Activated naive CD8-positive, alpha-beta T cell treated with anti-CD3 and anti-CD28 coated beads, Interleukin-2, amount 50 U/mL, for 24 hours (primary cell): Measurements from ENCODE around the gene JMJD4.
A peak's percentile ranks its signal among the peaks of the same experiment; 100 is the strongest.

ENCODE experiments used
- ATAC-seq: fragments of 150-1000 bp; cut with Tn5 transposase; one replicate; pipeline ENCODE4 v1.10.0; 2021
- DNase-seq: peaks from one replicate; pipeline ENCODE4 v3.0.0; 2021
- H3K27ac Mint-ChIP-seq: one replicate; pipeline ENCODE4 v1.8.0; 2021; ENCODE audit warnings: mild to moderate bottlenecking, mixed read lengths
- H3K27me3 Mint-ChIP-seq: one replicate; pipeline ENCODE4 v1.8.0; 2021; ENCODE audit warnings: mixed read lengths
- H3K36me3 Mint-ChIP-seq: one replicate; pipeline ENCODE4 v1.8.0; 2021; ENCODE audit warnings: low read depth, mixed read lengths
- H3K4me1 Mint-ChIP-seq: one replicate; pipeline ENCODE4 v1.8.0; 2021; ENCODE audit warnings: mixed read lengths
- H3K4me3 Mint-ChIP-seq: one replicate; pipeline ENCODE4 v1.8.0; 2021; ENCODE audit warnings: mild to moderate bottlenecking, moderate library complexity, mixed read lengths
- H3K9me3 Mint-ChIP-seq: one replicate; pipeline ENCODE4 v1.8.0; 2021; ENCODE audit warnings: mixed read lengths

JMJD4 gene

GRCh38 chr1:227748496-227749182 is 13.5 kb upstream of the JMJD4 start:
- Mint-ChIP-seq H3K4me1 (peaks cover 16% of the 10 kb centered on the region), H3K27me3 (no peaks in the 10 kb centered on the region), H3K9me3 (no peaks in the 10 kb centered on the region), H3K4me3 (no peak overlapping the region), H3K27ac (no peak overlapping the region), H3K36me3 (peaks cover 10% of the 10 kb centered on the region)
- DNase-seq (no peak), ATAC-seq (peak; percentile 60)

GRCh38 chr1:227747948-227748495 is 12.9 kb upstream of the JMJD4 start:
- H3K27me3 Mint-ChIP-seq, result no peaks in the 10 kb centered on the region
- H3K27ac Mint-ChIP-seq, result no peak overlapping the region
- H3K36me3 Mint-ChIP-seq, result peaks cover 10% of the 10 kb centered on the region
- peaks cover 19% of the 10 kb centered on the region for H3K4me1 Mint-ChIP-seq
- no peaks in the 10 kb centered on the region for H3K9me3 Mint-ChIP-seq
- no peak for ATAC-seq
- no peak overlapping the region for H3K4me3 Mint-ChIP-seq
- DNase-seq, result no peak

- Mint-ChIP-seq H3K9me3 (no peaks in the 10 kb centered on the region), H3K4me1 (peaks cover 21% of the 10 kb centered on the region), H3K27me3 (no peaks in the 10 kb centered on the region), H3K4me3 (no peak overlapping the region), H3K36me3 (peaks cover 10% of the 10 kb centered on the region), H3K27ac (no peak overlapping the region)
- ATAC-seq (no peak), DNase-seq (no peak)
Measured at GRCh38 chr1:227747382-227747781, 12.3 kb upstream of the JMJD4 start.

GRCh38 chr1:227746676-227747075 is 11.6 kb upstream of the JMJD4 start:
- ATAC-seq, result no peak
- Mint-ChIP-seq H3K9me3 (no peaks in the 10 kb centered on the region), H3K36me3 (peaks cover 9% of the 10 kb centered on the region), H3K4me1 (peaks cover 21% of the 10 kb centered on the region), H3K27ac (no peak overlapping the region), H3K27me3 (no peaks in the 10 kb centered on the region), H3K4me3 (no peak overlapping the region)
- no peak for DNase-seq

GRCh38 chr1:227745568-227746265 is 10.6 kb upstream of the JMJD4 start:
- Mint-ChIP-seq H3K27me3 (no peaks in the 10 kb centered on the region), H3K4me1 (peaks cover 21% of the 10 kb centered on the region), H3K27ac (no peak overlapping the region), H3K9me3 (no peaks in the 10 kb centered on the region), H3K4me3 (no peak overlapping the region), H3K36me3 (peaks cover 6% of the 10 kb centered on the region)
- ATAC-seq (no peak), DNase-seq (no peak)

GRCh38 chr1:227744668-227745067 is 9.6 kb upstream of the JMJD4 start:
- Mint-ChIP-seq H3K4me3 (no peak overlapping the region), H3K9me3 (no peaks in the 10 kb centered on the region), H3K4me1 (peaks cover 25% of the 10 kb centered on the region), H3K27ac (no peak overlapping the region), H3K27me3 (no peaks in the 10 kb centered on the region), H3K36me3 (peaks cover 6% of the 10 kb centered on the region)
- DNase-seq (no peak), ATAC-seq (no peak)

GRCh38 chr1:227742738-227743715 is 7.9 kb upstream of the JMJD4 start:
- ATAC-seq, result no peak
- Mint-ChIP-seq H3K27ac (no peak overlapping the region), H3K4me1 (peaks cover 16% of the 10 kb centered on the region), H3K27me3 (no peaks in the 10 kb centered on the region), H3K36me3 (peaks cover 1% of the 10 kb centered on the region), H3K9me3 (no peaks in the 10 kb centered on the region), H3K4me3 (no peak overlapping the region)
- no peak for DNase-seq

- no peak for DNase-seq
- Mint-ChIP-seq H3K9me3 (no peaks in the 10 kb centered on the region), H3K27me3 (no peaks in the 10 kb centered on the region), H3K4me1 (peaks cover 26% of the 10 kb centered on the region), H3K27ac (no peak overlapping the region), H3K36me3 (peaks cover 1% of the 10 kb centered on the region), H3K4me3 (no peak overlapping the region)
- no peak for ATAC-seq
Measured at GRCh38 chr1:227741166-227741870, 6.2 kb upstream of the JMJD4 start.

- no peak for ATAC-seq
- no peaks in the 10 kb centered on the region for H3K9me3 Mint-ChIP-seq
- H3K27ac Mint-ChIP-seq, result no peak overlapping the region
- DNase-seq, result no peak
- H3K4me1 Mint-ChIP-seq, result peaks cover 34% of the 10 kb centered on the region
- no peaks in the 10 kb centered on the region for H3K27me3 Mint-ChIP-seq
- no peak overlapping the region for H3K4me3 Mint-ChIP-seq
- H3K36me3 Mint-ChIP-seq, result peaks cover 1% of the 10 kb centered on the region
Measured at GRCh38 chr1:227740401-227740960, 5.4 kb upstream of the JMJD4 start.

GRCh38 chr1:227739636-227740035 is 4.5 kb upstream of the JMJD4 start:
- ATAC-seq (no peak), DNase-seq (no peak)
- no peak overlapping the region for H3K4me3 Mint-ChIP-seq
- no peak overlapping the region for H3K27ac Mint-ChIP-seq
- H3K27me3 Mint-ChIP-seq, result no peaks in the 10 kb centered on the region
- H3K9me3 Mint-ChIP-seq, result no peaks in the 10 kb centered on the region
- peaks cover 32% of the 10 kb centered on the region for H3K4me1 Mint-ChIP-seq
- H3K36me3 Mint-ChIP-seq, result peaks cover 2% of the 10 kb centered on the region

- Mint-ChIP-seq H3K4me1 (peaks cover 39% of the 10 kb centered on the region), H3K9me3 (no peaks in the 10 kb centered on the region), H3K27me3 (no peaks in the 10 kb centered on the region), H3K27ac (no peak overlapping the region), H3K4me3 (no peak overlapping the region), H3K36me3 (peaks cover 5% of the 10 kb centered on the region)
- no peak for DNase-seq
- no peak for ATAC-seq
Measured at GRCh38 chr1:227738820-227739219, 3.7 kb upstream of the JMJD4 start.

- Mint-ChIP-seq H3K27ac (no peak overlapping the region), H3K9me3 (no peaks in the 10 kb centered on the region), H3K4me3 (peak overlapping the region; percentile 90), H3K36me3 (peaks cover 11% of the 10 kb centered on the region), H3K4me1 (peaks cover 43% of the 10 kb centered on the region), H3K27me3 (no peaks in the 10 kb centered on the region)
- ATAC-seq (no peak), DNase-seq (no peak)
Measured at GRCh38 chr1:227736814-227737432, 1.8 kb upstream of the JMJD4 start.

GRCh38 chr1:227735539-227736285 is 610 bp upstream of the JMJD4 start:
- H3K36me3 Mint-ChIP-seq, result peaks cover 11% of the 10 kb centered on the region
- H3K27ac Mint-ChIP-seq, result peak overlapping the region; percentile 81
- ATAC-seq (no peak), DNase-seq (no peak)
- no peaks in the 10 kb centered on the region for H3K27me3 Mint-ChIP-seq
- peaks cover 41% of the 10 kb centered on the region for H3K4me1 Mint-ChIP-seq
- H3K9me3 Mint-ChIP-seq, result no peaks in the 10 kb centered on the region
- peak overlapping the region; percentile 90 for H3K4me3 Mint-ChIP-seq
